ENCODE results near the gene AP3S2.

AP3S2 gene

DNA sequence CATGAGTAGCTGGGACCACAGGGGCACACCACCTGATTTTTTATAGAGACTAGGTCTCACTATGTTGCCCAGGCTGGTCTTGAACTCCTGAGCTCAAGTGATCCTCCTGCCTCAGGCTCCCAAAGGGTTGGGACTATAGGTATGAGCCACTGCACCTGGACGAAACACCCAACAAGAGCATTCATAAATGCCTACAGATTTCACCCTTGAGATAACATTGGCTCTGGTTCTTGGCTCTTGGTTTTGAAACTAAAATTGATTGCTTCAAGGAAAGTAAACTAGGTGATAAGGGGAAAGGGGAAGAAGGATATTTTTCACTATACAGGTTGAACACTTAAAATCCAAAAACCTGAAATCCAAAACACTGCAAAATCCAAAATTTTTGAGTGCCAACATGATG lies 10.3 kb downstream of the AP3S2 start:
- no peak overlapping the region for H3K4me3 ChIP-seq (ENCODE audit: control insufficient read depth in 1 of 7, extremely low read depth in 1 of 7, insufficient read depth in 4 of 7, low read depth in 2 of 7, low read length in 6 of 7)
- no peak overlapping the region for H3K27ac ChIP-seq (ENCODE audit: insufficient read depth in 1 of 2, low read depth in 1 of 2, low read length in 2 of 2, poor library complexity in 1 of 2, severe bottlenecking in 2 of 2)
- DNase-seq = no peak
- no peaks in the 10 kb centered on the region for H3K27me3 ChIP-seq (replicated peaks in 2 of 5; ENCODE audit: control insufficient read depth in 4 of 5, insufficient read depth in 5 of 5, low read length in 4 of 5)
- H3K9me3 ChIP-seq (ENCODE audit: control extremely low read depth in 1 of 5, control insufficient read depth in 4 of 5, insufficient read depth in 2 of 5, low read depth in 1 of 5, low read length in 4 of 5) = no peaks in the 10 kb centered on the region
- no CpG with 5 or more reads among the region's 1 CpG for WGBS (ENCODE audit: insufficient coverage)
- H3K36me3 ChIP-seq (ENCODE audit: control insufficient read depth in 4 of 4, insufficient read depth in 4 of 4, low read length in 3 of 4) = peaks cover 14 to 41% (median 27%) of the 10 kb centered on the region in 4 experiments
- no peaks in the 10 kb centered on the region for H3K4me1 ChIP-seq (ENCODE audit: control extremely low read depth in 1 of 4, control insufficient read depth in 4 of 4, insufficient read depth in 4 of 4, low read length in 3 of 4)
- POLR2A ChIA-PET = interaction anchor here (0.7 kb wide), 1 partner anchor 121 kb away, joined by 4 read pairs; no protein-coding TSS in a partner anchor
- CTCF ChIA-PET = interaction anchor here (0.7 to 1.5 kb wide), 2 partner anchors 143 to 188 kb away, joined by 3 read pairs; no protein-coding TSS in a partner anchor

DNA sequence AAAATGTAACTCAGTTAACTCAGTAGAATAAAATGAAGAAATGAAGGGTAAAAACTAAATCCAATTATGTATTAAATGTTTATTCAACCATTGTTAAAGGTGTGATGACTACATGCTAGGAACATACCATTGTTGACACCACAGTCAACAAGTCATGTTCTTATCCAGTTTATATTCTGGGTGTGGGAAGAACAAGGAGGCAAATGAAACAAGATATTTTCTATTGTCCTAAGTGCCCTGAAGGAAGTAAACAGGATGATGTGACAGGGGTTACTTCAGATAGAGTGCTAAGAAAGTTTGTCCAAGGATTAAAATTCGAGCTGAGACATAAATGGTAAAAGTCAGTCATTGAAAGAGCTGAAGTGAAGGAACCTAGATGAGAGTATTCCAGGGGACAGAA lies 13.1 kb downstream of the AP3S2 start:
- H3K9me3 ChIP-seq (ENCODE audit: control extremely low read depth in 1 of 5, control insufficient read depth in 4 of 5, insufficient read depth in 2 of 5, low read depth in 1 of 5, low read length in 4 of 5) = no peaks in the 10 kb centered on the region
- WGBS (ENCODE audit: insufficient coverage) = 89% methylated on average over 1 of the region's 1 CpG

DNA sequence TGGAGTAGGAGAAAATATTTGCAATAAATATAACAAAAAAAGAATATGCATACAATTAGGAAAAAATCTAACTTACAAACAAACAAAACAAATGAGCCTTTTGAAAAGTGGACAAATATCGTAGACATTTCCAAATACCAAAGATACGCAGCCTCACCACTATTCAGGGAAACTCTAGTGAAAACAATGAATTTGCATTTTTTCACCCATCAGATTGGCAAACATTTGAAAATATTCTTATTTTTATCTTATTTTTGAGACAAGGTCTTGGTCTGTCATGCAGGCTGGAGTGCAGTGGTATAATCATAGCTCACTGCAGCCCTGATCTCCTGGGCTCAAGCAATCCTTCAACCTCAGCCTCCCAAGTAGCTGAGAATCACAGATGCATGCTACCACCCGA lies 15.5 kb downstream of the AP3S2 start:
- no peaks in the 10 kb centered on the region for H3K9me3 ChIP-seq (ENCODE audit: control extremely low read depth in 1 of 5, control insufficient read depth in 4 of 5, insufficient read depth in 2 of 5, low read depth in 1 of 5, low read length in 4 of 5)
- H3K4me1 ChIP-seq (ENCODE audit: control extremely low read depth in 1 of 4, control insufficient read depth in 4 of 4, insufficient read depth in 4 of 4, low read length in 3 of 4) = peaks cover 0 to 3% (median 0%) of the 10 kb centered on the region in 4 experiments
- no peak for DNase-seq
- H3K27ac ChIP-seq (ENCODE audit: insufficient read depth in 1 of 2, low read depth in 1 of 2, low read length in 2 of 2, poor library complexity in 1 of 2, severe bottlenecking in 2 of 2) = no peak overlapping the region
- no peaks in the 10 kb centered on the region for H3K27me3 ChIP-seq (replicated peaks in 2 of 5; ENCODE audit: control insufficient read depth in 4 of 5, insufficient read depth in 5 of 5, low read length in 4 of 5)
- POLR2A ChIA-PET = interaction anchor here (0.7 kb wide), 1 partner anchor 265 kb away, joined by 5 read pairs; no protein-coding TSS in a partner anchor
- H3K36me3 ChIP-seq (ENCODE audit: control insufficient read depth in 4 of 4, insufficient read depth in 4 of 4, low read length in 3 of 4) = peaks cover 10 to 39% (median 18%) of the 10 kb centered on the region in 4 experiments
- CTCF ChIA-PET = interaction anchor here (0.6 to 9.2 kb wide), 6 partner anchors 11 to 138 kb away, joined by 4 to 240 read pairs (median 35); partner anchors contain the start of gene MESP2
- no CpG with 5 or more reads among the region's 3 CpGs for WGBS (ENCODE audit: insufficient coverage)
- H3K4me3 ChIP-seq (ENCODE audit: control insufficient read depth in 1 of 7, extremely low read depth in 1 of 7, insufficient read depth in 4 of 7, low read depth in 2 of 7, low read length in 6 of 7) = no peak overlapping the region

More for the DNA sequence above, 13.1 kb downstream of the AP3S2 start:
- CTCF ChIA-PET = interaction anchor here (0.6 kb wide), 1 partner anchor 120 kb away, joined by 3 read pairs; no protein-coding TSS in a partner anchor
- no peak for DNase-seq
- no peaks in the 10 kb centered on the region for H3K4me1 ChIP-seq (ENCODE audit: control extremely low read depth in 1 of 4, control insufficient read depth in 4 of 4, insufficient read depth in 4 of 4, low read length in 3 of 4)
- H3K36me3 ChIP-seq (ENCODE audit: control insufficient read depth in 4 of 4, insufficient read depth in 4 of 4, low read length in 3 of 4) = peaks cover 12 to 44% (median 24%) of the 10 kb centered on the region in 4 experiments
- POLR2A ChIA-PET = no interaction called here
- H3K27me3 ChIP-seq (replicated peaks in 2 of 5; ENCODE audit: control insufficient read depth in 4 of 5, insufficient read depth in 5 of 5, low read length in 4 of 5) = no peaks in the 10 kb centered on the region
- H3K4me3 ChIP-seq (ENCODE audit: control insufficient read depth in 1 of 7, extremely low read depth in 1 of 7, insufficient read depth in 4 of 7, low read depth in 2 of 7, low read length in 6 of 7) = no peak overlapping the region
- no peak overlapping the region for H3K27ac ChIP-seq (ENCODE audit: insufficient read depth in 1 of 2, low read depth in 1 of 2, low read length in 2 of 2, poor library complexity in 1 of 2, severe bottlenecking in 2 of 2)

DNA sequence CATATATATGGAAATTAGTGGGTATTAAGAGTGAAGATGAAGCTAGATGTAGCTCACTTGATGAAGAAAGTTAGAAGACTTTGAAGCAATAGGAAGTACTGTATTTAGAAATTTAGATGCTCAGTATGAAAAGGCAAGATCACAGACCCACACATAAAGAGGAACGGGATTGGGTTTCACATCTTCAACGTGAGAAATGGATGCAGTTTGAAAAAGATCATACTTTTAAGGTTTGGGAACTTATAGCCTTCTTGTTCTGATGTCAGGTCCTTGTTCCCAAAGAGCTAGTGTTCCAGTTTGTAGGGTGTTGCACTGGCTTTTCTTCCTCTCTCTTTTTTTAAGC lies 16.7 kb downstream of the AP3S2 start:
- ChIA-PET POLR2A (no interaction called here), CTCF (interaction anchor here (0.7 to 9.2 kb wide), 11 partner anchors 11 to 210 kb away, joined by 3 to 240 read pairs (median 11); partner anchors contain the start of genes ANPEP and MESP2)
- no CpG with 5 or more reads among the region's 2 CpGs for WGBS (ENCODE audit: insufficient coverage)
- DNase-seq = no peak
- peaks cover 7 to 42% (median 18%) of the 10 kb centered on the region in 4 experiments for H3K36me3 ChIP-seq (ENCODE audit: control insufficient read depth in 4 of 4, insufficient read depth in 4 of 4, low read length in 3 of 4)
- H3K9me3 ChIP-seq (ENCODE audit: control extremely low read depth in 1 of 5, control insufficient read depth in 4 of 5, insufficient read depth in 2 of 5, low read depth in 1 of 5, low read length in 4 of 5) = no peaks in the 10 kb centered on the region
- peaks cover 0 to 3% (median 0%) of the 10 kb centered on the region in 4 experiments for H3K4me1 ChIP-seq (ENCODE audit: control extremely low read depth in 1 of 4, control insufficient read depth in 4 of 4, insufficient read depth in 4 of 4, low read length in 3 of 4)
- no peak overlapping the region for H3K27ac ChIP-seq (ENCODE audit: insufficient read depth in 1 of 2, low read depth in 1 of 2, low read length in 2 of 2, poor library complexity in 1 of 2, severe bottlenecking in 2 of 2)
- H3K4me3 ChIP-seq (ENCODE audit: control insufficient read depth in 1 of 7, extremely low read depth in 1 of 7, insufficient read depth in 4 of 7, low read depth in 2 of 7, low read length in 6 of 7) = no peak overlapping the region
- no peaks in the 10 kb centered on the region for H3K27me3 ChIP-seq (replicated peaks in 2 of 5; ENCODE audit: control insufficient read depth in 4 of 5, insufficient read depth in 5 of 5, low read length in 4 of 5)

DNA sequence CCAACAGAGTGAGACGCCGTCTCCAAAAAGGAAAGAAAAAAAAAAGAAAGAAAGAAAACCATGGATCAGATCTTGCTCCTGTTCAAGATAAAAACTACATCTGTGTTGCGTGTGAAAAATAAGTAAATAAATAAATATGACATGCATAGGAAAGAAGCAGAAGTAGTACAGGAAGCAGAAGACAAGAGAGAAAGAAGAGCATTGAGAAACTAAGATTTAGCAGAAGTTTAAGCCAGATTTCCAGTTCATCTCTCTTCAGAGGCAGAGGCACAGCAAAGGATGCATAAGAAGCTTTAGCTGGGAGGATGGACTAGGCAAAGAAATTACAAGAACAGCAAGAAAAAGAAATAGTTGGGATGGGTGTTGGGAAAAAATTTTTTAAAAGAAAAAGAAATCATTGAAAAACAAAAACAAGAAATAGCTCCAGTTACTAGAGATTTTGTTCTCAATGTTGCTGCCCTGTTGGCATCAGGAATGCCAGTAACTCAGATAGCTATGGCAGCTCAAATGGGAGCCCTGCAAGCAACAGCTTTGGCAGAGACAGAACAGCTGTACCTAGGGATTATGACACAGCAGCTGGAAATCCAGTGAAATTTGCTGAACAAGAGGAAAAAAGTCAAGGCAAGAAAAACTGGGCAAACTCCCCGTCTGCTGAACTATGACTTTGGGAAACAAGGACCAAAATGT lies 17.3 kb downstream of the AP3S2 start:
- ChIA-PET POLR2A (no interaction called here), CTCF (interaction anchor here (0.7 to 9.2 kb wide), 11 partner anchors 11 to 210 kb away, joined by 3 to 240 read pairs (median 11); partner anchors contain the start of genes ANPEP and MESP2)
- Histone ChIP-seq H3K36me3 (ENCODE audit: control insufficient read depth in 4 of 4, insufficient read depth in 4 of 4, low read length in 3 of 4) (peaks cover 7 to 42% (median 18%) of the 10 kb centered on the region in 4 experiments), H3K9me3 (ENCODE audit: control extremely low read depth in 1 of 5, control insufficient read depth in 4 of 5, insufficient read depth in 2 of 5, low read depth in 1 of 5, low read length in 4 of 5) (no peaks in the 10 kb centered on the region), H3K4me3 (ENCODE audit: control insufficient read depth in 1 of 7, extremely low read depth in 1 of 7, insufficient read depth in 4 of 7, low read depth in 2 of 7, low read length in 6 of 7) (no peak overlapping the region), H3K27me3 (replicated peaks in 2 of 5; ENCODE audit: control insufficient read depth in 4 of 5, insufficient read depth in 5 of 5, low read length in 4 of 5) (no peaks in the 10 kb centered on the region), H3K4me1 (ENCODE audit: control extremely low read depth in 1 of 4, control insufficient read depth in 4 of 4, insufficient read depth in 4 of 4, low read length in 3 of 4) (peaks cover 0 to 3% (median 0%) of the 10 kb centered on the region in 4 experiments), H3K27ac (ENCODE audit: insufficient read depth in 1 of 2, low read depth in 1 of 2, low read length in 2 of 2, poor library complexity in 1 of 2, severe bottlenecking in 2 of 2) (no peak overlapping the region)
- 88% methylated on average over 4 of the region's 4 CpGs for WGBS (ENCODE audit: insufficient coverage)
- DNase-seq = no peak

DNA sequence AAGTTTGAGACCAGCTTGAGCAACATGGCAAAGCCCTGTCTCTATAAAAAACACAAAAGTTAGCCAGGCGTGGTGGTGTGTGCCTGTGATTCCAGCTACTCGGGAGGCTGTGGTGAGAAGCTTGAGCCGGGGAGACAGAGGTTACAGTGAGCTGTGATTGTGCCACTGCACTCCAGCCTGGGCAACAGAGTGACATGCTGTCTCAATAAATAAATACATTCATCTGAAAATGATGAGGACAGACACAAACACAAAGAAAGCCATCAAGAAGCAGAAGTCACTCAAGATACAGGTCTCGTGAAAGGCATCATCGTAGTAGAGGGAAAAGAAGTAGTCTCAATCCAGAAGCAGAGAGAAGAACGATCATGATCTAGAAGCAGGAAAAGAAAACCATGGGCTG lies 18.1 kb downstream of the AP3S2 start:
- ChIA-PET CTCF (interaction anchor here (0.6 to 9.2 kb wide), 14 partner anchors 10 to 139 kb away, joined by 3 to 240 read pairs (median 7); partner anchors contain the start of gene MESP2), POLR2A (no interaction called here)
- Histone ChIP-seq H3K4me1 (ENCODE audit: control extremely low read depth in 1 of 4, control insufficient read depth in 4 of 4, insufficient read depth in 4 of 4, low read length in 3 of 4) (peaks cover 0 to 3% (median 0%) of the 10 kb centered on the region in 4 experiments), H3K4me3 (ENCODE audit: control insufficient read depth in 1 of 7, extremely low read depth in 1 of 7, insufficient read depth in 4 of 7, low read depth in 2 of 7, low read length in 6 of 7) (no peak overlapping the region), H3K9me3 (ENCODE audit: control extremely low read depth in 1 of 5, control insufficient read depth in 4 of 5, insufficient read depth in 2 of 5, low read depth in 1 of 5, low read length in 4 of 5) (no peaks in the 10 kb centered on the region), H3K36me3 (ENCODE audit: control insufficient read depth in 4 of 4, insufficient read depth in 4 of 4, low read length in 3 of 4) (peaks cover 7 to 34% (median 21%) of the 10 kb centered on the region in 4 experiments), H3K27ac (ENCODE audit: insufficient read depth in 1 of 2, low read depth in 1 of 2, low read length in 2 of 2, poor library complexity in 1 of 2, severe bottlenecking in 2 of 2) (no peak overlapping the region), H3K27me3 (replicated peaks in 2 of 5; ENCODE audit: control insufficient read depth in 4 of 5, insufficient read depth in 5 of 5, low read length in 4 of 5) (no peaks in the 10 kb centered on the region)
- WGBS (ENCODE audit: insufficient coverage) = 96% methylated on average over 5 of the region's 6 CpGs
- DNase-seq = no peak

Measured in common myeloid progenitor, CD34-positive (primary cell).